Spleen (tissue), 11 donors: ENCODE results near the gene OR2D2. TPM values are rescaled to one million over a fixed set of nuclear protein-coding genes. Genes with fewer than 3 reads are reported as not detected.

Source experiments
- DNase-seq: peaks from one replicate; pipeline ENCODE4 v3.0.0-alpha.2; 2020
- H3K27ac ChIP-seq, 8 donors: fragments of 200-600 bp; sonication (generic) in 7 of 8; 1 replicate in 4 of 8; 2 replicates in 4 of 8; pipeline versions ENCODE4 v1.5.0 to v1.8.0; 2016 to 2021; ENCODE audit warnings: inconsistent platforms in 4 of 8, mild to moderate bottlenecking in 4 of 8, moderate library complexity in 1 of 8
- H3K27me3 ChIP-seq, 7 donors: fragments of 200-600 bp; sonication (generic) in 6 of 7; replicated peaks in 1 of 7; 1 replicate in 4 of 7; 2 replicates in 3 of 7; pipeline versions ENCODE4 v1.5.0 to v1.8.0; 2016 to 2021; ENCODE audit warnings: inconsistent platforms in 3 of 7, mild to moderate bottlenecking in 1 of 7
- H3K36me3 ChIP-seq, 6 donors: fragments of 200-600 bp; sonication (generic) in 5 of 6; 1 replicate in 4 of 6; 2 replicates in 2 of 6; pipeline versions ENCODE4 v1.5.0 to v1.8.0; 2016 to 2021; ENCODE audit warnings: inconsistent platforms in 2 of 6
- H3K4me1 ChIP-seq, 6 donors: fragments of 200-600 bp; sonication (generic) in 5 of 6; 1 replicate in 3 of 6; 2 replicates in 3 of 6; pipeline versions ENCODE4 v1.5.0 to v1.8.0; 2016 to 2021; ENCODE audit warnings: inconsistent platforms in 3 of 6
- H3K4me3 ChIP-seq, 8 donors: fragments of 200-600 bp; sonication (generic) in 7 of 8; 1 replicate in 4 of 8; 2 replicates in 4 of 8; pipeline versions ENCODE4 v1.5.0 to v1.8.0; 2016 to 2021; ENCODE audit warnings: inconsistent platforms in 4 of 8, mild to moderate bottlenecking in 4 of 8, moderate library complexity in 2 of 8
- H3K9me3 ChIP-seq, 8 donors: fragments of 200-600 bp; sonication (generic) in 7 of 8; 1 replicate in 4 of 8; 2 replicates in 4 of 8; pipeline versions ENCODE4 v1.5.0 to v1.8.0; 2016 to 2021; ENCODE audit warnings: inconsistent platforms in 4 of 8
- CTCF ChIP-seq, 11 experiments: fragments of 200-600 bp in 7 of 11; fragments of 450-650 bp in 4 of 11; sonication (generic) in 4 of 11; IDR thresholded peaks in 8 of 11; conservative IDR thresholded peaks in 3 of 11; 1 replicate in 7 of 11; 2 replicates in 4 of 11; pipeline versions ENCODE4 v1.4.0 to v1.8.0; 2016 to 2021; ENCODE audit warnings: antibody characterized with exemption in 11 of 11, inconsistent platforms in 4 of 11, mild to moderate bottlenecking in 1 of 11
- POLR2A ChIP-seq, 3 donors: fragments of 450-650 bp; IDR thresholded peaks; one replicate each; pipeline ENCODE4 v1.5.1; 2017; ENCODE audit warnings: antibody characterized with exemption in 3 of 3, mild to moderate bottlenecking in 1 of 3
- POLR2AphosphoS5 ChIP-seq, 3 donors: sonication (generic); formaldehyde crosslinking; IDR thresholded peaks; one replicate each; pipeline ENCODE4 v1.5.1; 2017; ENCODE audit warnings: antibody characterized with exemption in 3 of 3
- WGBS, 5 donors: extraction: QIAGEN DNeasy Blood & Tissue Kit in 3 of 5; methylation state at CpG; one replicate each; pipeline versions ENCODE4 v1.1.5 to v1.1.7; 2013 to 2018; 5-methylcytosine and 5-hydroxymethylcytosine counted together
- intact Hi-C: fragments of 100-400 bp; cut with DNase I; formaldehyde crosslinking; loops from one replicate; pipeline ENCODE4 v1.15.0; 2023; ENCODE audit warnings: low total_unique reads
- polyA plus RNA-seq, 3 donors: library from polyadenylated mRNA; stranded (reverse); fragments of 200-250 nt; gene quantifications; one replicate each; pipeline ENCODE4 v1.2.1, GENCODE V29; 2013
- total RNA-seq, 7 donors: library from RNA; depleted of rRNA in 3 of 7; stranded (reverse); fragments of >200 nt in 3 of 7; fragmentation: NEBNext Ultra II Directional in 4 of 7; extraction: Animal tissue kit (Norgen Biotek cat#: 25700) in 4 of 7; gene quantifications; one replicate each; pipeline versions ENCODE4 v1.1.0 to v1.2.1, GENCODE V29; 2016 to 2021
- donor health status: healthy with polysubstance abuse.
- donor health status: DM: no; HTN: no; CAD: no; lungs with moderate emphysema.
- donor health status: DM: no; HTN: no; CAD: no.
- donor health status: Bipolar disorder and iron deficiency.
- donor health status: healthy.
- donor health status: DM: no; HTN: no; CAD: no.
- donor health status: DM: yes; HTN: yes; CAD: no.

The OR2D2 gene
- total and polyA plus RNA-seq, 10 donors, result 0.43 to 0.94 (median 0.58) TPM; not detected in 6

- Histone ChIP-seq H3K4me3 (no peak overlapping the region), H3K27ac (no peak overlapping the region), H3K27me3 (no peaks in the 10 kb centered on the region), H3K36me3 (no peaks in the 10 kb centered on the region), H3K4me1 (no peaks in the 10 kb centered on the region), H3K9me3 (peaks cover 0 to 7% (median 0%) of the 10 kb centered on the region in 8 donors)
- WGBS, 5 donors, result 90 to 94% (median 93%) methylated on average over 5 of the region's 5 CpGs
- TF ChIP-seq POLR2AphosphoS5 (IDR thresholded peaks at IDR 0.05) (no peak), POLR2A (IDR thresholded peaks at IDR 0.05) (no peak), CTCF (IDR thresholded peaks at IDR 0.05 in 8 of 11, conservative IDR thresholded peaks at IDR 0.05 in 3 of 11) (no peak)
- intact Hi-C loops, result no loop called here
- DNase-seq, result no peak
Observed at GRCh38 chr11:6844356-6844755, 47.9 kb downstream of the OR2D2 start.

- Histone ChIP-seq H3K4me3 (no peak overlapping the region), H3K27me3 (no peaks in the 10 kb centered on the region), H3K9me3 (peaks cover 0 to 7% (median 0%) of the 10 kb centered on the region in 8 donors), H3K27ac (no peak overlapping the region), H3K36me3 (no peaks in the 10 kb centered on the region), H3K4me1 (no peaks in the 10 kb centered on the region)
- intact Hi-C loops, result no loop called here
- no peak for DNase-seq
- WGBS, 5 donors, result 58 to 75% (median 64%) methylated on average over 2 of the region's 2 CpGs
- TF ChIP-seq POLR2AphosphoS5 (IDR thresholded peaks at IDR 0.05), result no peak
- TF ChIP-seq CTCF (IDR thresholded peaks at IDR 0.05 in 8 of 11, conservative IDR thresholded peaks at IDR 0.05 in 3 of 11), result no peak
- TF ChIP-seq POLR2A (IDR thresholded peaks at IDR 0.05), result no peak
Observed at GRCh38 chr11:6843670-6844069, 48.6 kb downstream of the OR2D2 start.

GRCh38 chr11:6841694-6842093, 50.6 kb downstream of the OR2D2 start:
- Histone ChIP-seq H3K27ac (no peak overlapping the region), H3K27me3 (no peaks in the 10 kb centered on the region), H3K36me3 (no peaks in the 10 kb centered on the region), H3K9me3 (peaks cover 0 to 7% (median 0%) of the 10 kb centered on the region in 8 donors), H3K4me3 (no peak overlapping the region), H3K4me1 (no peaks in the 10 kb centered on the region)
- DNase-seq, result no peak
- TF ChIP-seq CTCF (IDR thresholded peaks at IDR 0.05 in 8 of 11, conservative IDR thresholded peaks at IDR 0.05 in 3 of 11) (no peak), POLR2A (IDR thresholded peaks at IDR 0.05) (no peak), POLR2AphosphoS5 (IDR thresholded peaks at IDR 0.05) (no peak)
- intact Hi-C loops, result no loop called here

Other genes with a start within 250 kb of the OR2D2 start
- gene DCHS1, start 236.7 kb downstream of the OR2D2 start, total RNA-seq, result 10 to 100 TPM; 29.8 to 58.8 (median 43.4) TPM
- 1 to 10 TPM; 1.9 to 7.6 (median 3.1) TPM for gene DCHS1, start 236.7 kb downstream of the OR2D2 start, polyA plus RNA-seq
- 10 to 100 TPM; 31.1 to 74.7 (median 41.1) TPM for gene MRPL17, start 209.2 kb downstream of the OR2D2 start, total RNA-seq
- gene MRPL17, start 209.2 kb downstream of the OR2D2 start, polyA plus RNA-seq, result 10 to 100 TPM; 41.7 to 70.2 (median 52.9) TPM
- gene OR2AG2, start 120.5 kb downstream of the OR2D2 start, total RNA-seq, result under 1 TPM in 5 of 7 donors, not detected in 2; 0.15 to 0.34 (median 0.20) TPM
- gene OR2AG2, start 120.5 kb downstream of the OR2D2 start, polyA plus RNA-seq, result under 1 TPM in 1 of 3 donors, not detected in 2; 0.03 TPM
- under 1 TPM in 2 of 7 donors, not detected in 5; 0.20 to 0.26 TPM for gene OR2AG1, start 109.5 kb downstream of the OR2D2 start, total RNA-seq
- gene OR2AG1, start 109.5 kb downstream of the OR2D2 start, polyA plus RNA-seq, result not detected
- under 1 TPM; 0.07 to 0.85 (median 0.39) TPM for gene OR6A2, start 92.8 kb downstream of the OR2D2 start, total RNA-seq
- gene OR6A2, start 92.8 kb downstream of the OR2D2 start, polyA plus RNA-seq, result not detected
- gene OR10A5, start 46.8 kb downstream of the OR2D2 start, total RNA-seq, result not detected
- gene OR10A5, start 46.8 kb downstream of the OR2D2 start, polyA plus RNA-seq, result not detected
- not detected for gene OR10A2, start 29.4 kb downstream of the OR2D2 start, total RNA-seq
- gene OR10A2, start 29.4 kb downstream of the OR2D2 start, polyA plus RNA-seq, result not detected
- gene OR10A4, start 15.9 kb downstream of the OR2D2 start, total RNA-seq, result not detected
- not detected for gene OR10A4, start 15.9 kb downstream of the OR2D2 start, polyA plus RNA-seq
- not detected for gene OR2D3, start 28.5 kb upstream of the OR2D2 start, total RNA-seq
- gene OR2D3, start 28.5 kb upstream of the OR2D2 start, polyA plus RNA-seq, result not detected
- 1 to 10 TPM; 2.6 to 8.4 (median 4.5) TPM for gene ZNF215, start 33.9 kb upstream of the OR2D2 start, total RNA-seq
- 1 to 10 TPM in 1 of 3 donors, under 1 TPM in 2; 0.26 to 1.3 (median 0.54) TPM for gene ZNF215, start 33.9 kb upstream of the OR2D2 start, polyA plus RNA-seq
- 1 to 10 TPM in 2 of 7 donors, under 1 TPM in 4, not detected in 1; 0.34 to 1.5 (median 0.67) TPM for gene ZNF214, start 127.8 kb upstream of the OR2D2 start, total RNA-seq
- gene ZNF214, start 127.8 kb upstream of the OR2D2 start, polyA plus RNA-seq, result under 1 TPM; 0.06 to 0.29 (median 0.11) TPM
- gene NLRP14, start 128.0 kb upstream of the OR2D2 start, total RNA-seq, result 1 to 10 TPM in 2 of 7 donors, under 1 TPM in 5; 0.17 to 1.5 (median 0.28) TPM
- gene NLRP14, start 128.0 kb upstream of the OR2D2 start, polyA plus RNA-seq, result under 1 TPM in 1 of 3 donors, not detected in 2; 0.02 TPM
- under 1 TPM in 4 of 7 donors, not detected in 3; 0.20 to 0.52 (median 0.45) TPM for gene RBMXL2, start 196.5 kb upstream of the OR2D2 start, total RNA-seq
- not detected for gene RBMXL2, start 196.5 kb upstream of the OR2D2 start, polyA plus RNA-seq